IMR-90 (cell line): ENCODE results near the gene ATP1A1. TPM values are rescaled to one million over a fixed set of nuclear protein-coding genes. Genes with fewer than 3 reads are reported as not detected.

Experiments
- ATAC-seq: fragments of 200-7000 bp; cut with Tn5 transposase; 2 replicates; pipeline ENCODE4 v1.9.1; 2020; ENCODE audit warnings: low read depth, mild to moderate bottlenecking, moderate library complexity
- BruUV-seq: library from RNA; stranded (reverse); fragments of 400-500 nt; replicated peaks from 2 replicates; lab custom pipeline; 2021; lab: Mats Ljungman, UMichigan
- CTCF ChIA-PET: fragments of 300-600 bp; formaldehyde crosslinking; extraction: SDS; loops from one replicate; lab custom pipeline; 2021; ENCODE audit warnings: antibody characterized with exemption; lab: Yijun Ruan, JAX
- POLR2A ChIA-PET: fragments of 300-600 bp; sonication (Branson Sonifier 250); formaldehyde crosslinking; loops from one replicate; lab custom pipeline; 2022; ENCODE audit warnings: antibody characterized with exemption; ENCODE audit not compliant: unreplicated experiment; lab: Charles Lee
- DNase-seq: peaks from one replicate; pipeline ENCODE4 v3.0.0; 2013
- H2AFZ ChIP-seq: replicated peaks from 2 replicates; pipeline ENCODE3; 2013; ENCODE audit warnings: low read length, mild to moderate bottlenecking; ENCODE audit not compliant: poor library complexity
- H2AK5ac ChIP-seq: 2 replicates; pipeline ENCODE4 v1.6.1; 2013; ENCODE audit warnings: low read depth, low read length, inconsistent platforms
- H2AK9ac ChIP-seq: replicated peaks from 2 replicates; pipeline ENCODE3; 2013; ENCODE audit warnings: mild to moderate bottlenecking, low read depth, low read length, moderate library complexity; ENCODE audit not compliant: poor library complexity
- H2BK120ac ChIP-seq: 2 replicates; pipeline ENCODE4 v1.6.1; 2013; ENCODE audit warnings: low read depth, low read length, inconsistent platforms
- H2BK15ac ChIP-seq: 3 replicates; pipeline ENCODE4 v1.6.1; 2013; ENCODE audit warnings: low read depth, low read length, inconsistent platforms
- H2BK20ac ChIP-seq: 2 replicates; pipeline ENCODE4 v1.6.1; 2013; ENCODE audit warnings: low read depth, mild to moderate bottlenecking, inconsistent platforms, low read length, moderate library complexity
- H2BK5ac ChIP-seq: 2 replicates; pipeline ENCODE4 v1.6.1; 2013; ENCODE audit warnings: mild to moderate bottlenecking, low read depth, low read length, inconsistent platforms; ENCODE audit not compliant: poor library complexity, severe bottlenecking
- H3K14ac ChIP-seq: replicated peaks from 2 replicates; pipeline ENCODE4 v1.6.1; 2013; ENCODE audit warnings: low read depth, low read length, inconsistent platforms
- H3K18ac ChIP-seq: 2 replicates; pipeline ENCODE4 v1.6.1; 2013; ENCODE audit warnings: low read depth, low read length, control low read depth
- H3K23ac ChIP-seq: 2 replicates; pipeline ENCODE4 v1.6.1; 2013; ENCODE audit warnings: low read depth, low read length, inconsistent platforms
- H3K27ac ChIP-seq: 2 replicates; pipeline ENCODE4 v1.5.1; 2013; ENCODE audit warnings: mild to moderate bottlenecking, control low read depth, low read length; ENCODE audit not compliant: insufficient read depth
- H3K27me3 ChIP-seq: 2 replicates; pipeline ENCODE4 v1.6.1; 2013; ENCODE audit warnings: low read length; ENCODE audit not compliant: control insufficient read depth, insufficient read depth
- H3K36me3 ChIP-seq: 2 replicates; pipeline ENCODE4 v1.6.1; 2013; ENCODE audit warnings: low read length, mixed read lengths; ENCODE audit not compliant: control insufficient read depth, insufficient read depth
- H3K4ac ChIP-seq: 2 replicates; pipeline ENCODE4 v1.6.1; 2013; ENCODE audit warnings: low read depth, low read length, inconsistent platforms
- H3K4me1 ChIP-seq: 2 replicates; pipeline ENCODE4 v1.6.1; 2013; ENCODE audit warnings: low read length, mixed read lengths; ENCODE audit not compliant: control insufficient read depth, insufficient read depth
- H3K4me2 ChIP-seq: 2 replicates; pipeline ENCODE4 v1.6.1; 2013; ENCODE audit warnings: low read depth, mild to moderate bottlenecking, control low read depth, low read length, moderate library complexity
- H3K4me3 ChIP-seq: 2 replicates; pipeline ENCODE4 v1.5.1; 2013; ENCODE audit warnings: low read depth, mild to moderate bottlenecking, control low read depth, low read length, moderate library complexity; ENCODE audit not compliant: insufficient read depth
- H3K56ac ChIP-seq: 2 replicates; pipeline ENCODE4 v1.6.1; 2013; ENCODE audit warnings: low read length, inconsistent platforms; ENCODE audit not compliant: insufficient read depth; ENCODE audit errors: extremely low read depth
- H3K79me1 ChIP-seq, 2 experiments: 2 replicates each; pipeline ENCODE4 v1.6.1; 2013; ENCODE audit warnings: low read length in 2 of 2, inconsistent platforms in 1 of 2, low read depth in 1 of 2
- H3K9ac ChIP-seq: 2 replicates; pipeline ENCODE4 v1.6.1; 2013; ENCODE audit warnings: low read depth, low read length, control low read depth
- H3K9me1 ChIP-seq: 2 replicates; pipeline ENCODE4 v1.6.1; 2013; ENCODE audit warnings: low read length, inconsistent platforms; ENCODE audit not compliant: insufficient read depth
- H3K9me3 ChIP-seq: 2 replicates; pipeline ENCODE4 v1.6.1; 2013; ENCODE audit warnings: low read length; ENCODE audit not compliant: control insufficient read depth, insufficient read depth
- H4K20me1 ChIP-seq: 2 replicates; pipeline ENCODE4 v1.6.1; 2013; ENCODE audit warnings: low read length, inconsistent platforms; ENCODE audit not compliant: insufficient read depth
- H4K5ac ChIP-seq: 2 replicates; pipeline ENCODE4 v1.6.1; 2013; ENCODE audit warnings: mild to moderate bottlenecking, low read depth, low read length, control low read depth
- H4K8ac ChIP-seq, 2 experiments: 2 replicates each; pipeline ENCODE4 v1.6.1; 2013; ENCODE audit warnings: low read depth in 2 of 2, low read length in 2 of 2, control low read depth in 1 of 2, inconsistent platforms in 1 of 2
- H4K91ac ChIP-seq: 2 replicates; pipeline ENCODE4 v1.6.1; 2013; ENCODE audit warnings: low read depth, low read length, inconsistent platforms; ENCODE audit not compliant: insufficient read depth
- CHD1 ChIP-seq: IDR thresholded peaks from 2 replicates; pipeline ENCODE4 v1.6.1; 2012; ENCODE audit warnings: low read depth, low read length, improper control_type of control experiment
- MXI1 ChIP-seq: IDR thresholded peaks from 2 replicates; pipeline ENCODE4 v1.6.1; 2012; ENCODE audit warnings: low read depth, mild to moderate bottlenecking, low read length, moderate library complexity, borderline replicate concordance
- NFE2L2 ChIP-seq: fragments of 150-350 bp; IDR thresholded peaks from 2 replicates; pipeline ENCODE4 v1.6.1; 2016; ENCODE audit warnings: low read depth, mild to moderate bottlenecking, low read length
- RAD21 ChIP-seq: IDR thresholded peaks from 2 replicates; pipeline ENCODE4 v1.6.1; 2012; ENCODE audit warnings: low read length, improper control_type of control experiment
- WGBS, 2 experiments: methylation state at CpG; one replicate each; pipeline versions ENCODE4 v1.1.5 to v1.1.7; 2013; ENCODE audit warnings: missing lambda C conversion rate in 2 of 2; ENCODE audit not compliant: insufficient read length in 1 of 2; ENCODE audit errors: extremely low coverage in 2 of 2; 5-methylcytosine and 5-hydroxymethylcytosine counted together
- dilution Hi-C: fragments of 300-500 bp; cut with HindIII; formaldehyde crosslinking; loops from one replicate; pipeline ENCODE4 v1.14.3; 2018; ENCODE audit warnings: low sequenced_read_pairs; ENCODE audit not compliant: unreplicated experiment
- in situ Hi-C: fragments of 300-500 bp; cut with MboI; formaldehyde crosslinking; loops from 3 replicates; pipeline ENCODE4 v1.14.3; 2019; ENCODE audit warnings: low sequenced_read_pairs, inconsistent platforms, mixed read lengths
- intact Hi-C: fragments of 100-400 bp; cut with micrococcal nuclease; formaldehyde crosslinking; loops from 2 replicates; pipeline ENCODE4 v1.10.0; 2022
- polyA plus RNA-seq, 3 experiments: library from polyadenylated mRNA; depleted of rRNA; stranded (reverse); fragments of >200 nt; gene quantifications; 2 replicates each; pipeline ENCODE4 v1.2.3, GENCODE V29; 2012; ENCODE audit warnings: low replicate concordance in 1 of 3
- total RNA-seq: library from RNA; depleted of rRNA; stranded (reverse); fragments of >200 nt; gene quantifications from 2 replicates; pipeline ENCODE4 v1.2.3, GENCODE V29; 2012
- TF ChIP-seq, protein P1 (sequence below): conservative IDR thresholded peaks from 2 replicates; pipeline ENCODE4 v1.5.1; 2012; ENCODE audit warnings: mild to moderate bottlenecking, low read depth, low read length, improper control_type of control experiment

The ATP1A1 gene
- total and polyA plus RNA-seq, 2 of the 4 experiments (the other 2 are of a cell fraction) = 116 to 125 TPM

- ATAC-seq (no peak), DNase-seq (no peak)
- Histone ChIP-seq H3K9me3 (no peaks in the 10 kb centered on the region), H2BK20ac (no peak overlapping the region), H3K9ac (no peak overlapping the region), H3K4me2 (no peak overlapping the region), H3K18ac (no peak overlapping the region), H4K5ac (no peak overlapping the region), H3K23ac (no peak overlapping the region), H4K91ac (no peak overlapping the region), H2AK9ac (no peak overlapping the region), H3K14ac (no peak overlapping the region), H3K4me1 (no peaks in the 10 kb centered on the region), H3K27me3 (peaks cover 9% of the 10 kb centered on the region), H2AK5ac (no peak overlapping the region), H3K4ac (no peak overlapping the region), H4K8ac (no peak overlapping the region), H2AFZ (no peak overlapping the region), H3K27ac (no peak overlapping the region), H3K9me1 (no peaks in the 10 kb centered on the region), H3K79me1 (no peaks in the 10 kb centered on the region), H3K56ac (no peak overlapping the region), H3K36me3 (no peaks in the 10 kb centered on the region), H4K20me1 (no peaks in the 10 kb centered on the region), H3K4me3 (no peak overlapping the region), H2BK5ac (no peak overlapping the region), H2BK15ac (no peak overlapping the region), H2BK120ac (no peak overlapping the region)
- no TSS peak for BruUV-seq
- TF ChIP-seq RAD21 (no peak), NFE2L2 (no peak), CHD1 (no peak), MXI1 (no peak)
- TF ChIP-seq, protein P1, sequence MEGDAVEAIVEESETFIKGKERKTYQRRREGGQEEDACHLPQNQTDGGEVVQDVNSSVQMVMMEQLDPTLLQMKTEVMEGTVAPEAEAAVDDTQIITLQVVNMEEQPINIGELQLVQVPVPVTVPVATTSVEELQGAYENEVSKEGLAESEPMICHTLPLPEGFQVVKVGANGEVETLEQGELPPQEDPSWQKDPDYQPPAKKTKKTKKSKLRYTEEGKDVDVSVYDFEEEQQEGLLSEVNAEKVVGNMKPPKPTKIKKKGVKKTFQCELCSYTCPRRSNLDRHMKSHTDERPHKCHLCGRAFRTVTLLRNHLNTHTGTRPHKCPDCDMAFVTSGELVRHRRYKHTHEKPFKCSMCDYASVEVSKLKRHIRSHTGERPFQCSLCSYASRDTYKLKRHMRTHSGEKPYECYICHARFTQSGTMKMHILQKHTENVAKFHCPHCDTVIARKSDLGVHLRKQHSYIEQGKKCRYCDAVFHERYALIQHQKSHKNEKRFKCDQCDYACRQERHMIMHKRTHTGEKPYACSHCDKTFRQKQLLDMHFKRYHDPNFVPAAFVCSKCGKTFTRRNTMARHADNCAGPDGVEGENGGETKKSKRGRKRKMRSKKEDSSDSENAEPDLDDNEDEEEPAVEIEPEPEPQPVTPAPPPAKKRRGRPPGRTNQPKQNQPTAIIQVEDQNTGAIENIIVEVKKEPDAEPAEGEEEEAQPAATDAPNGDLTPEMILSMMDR = no peak
- CTCF ChIA-PET = no interaction called here
- intact Hi-C loops = no loop called here
- dilution Hi-C loops = no loop called here
- 83% methylated on average over 2 of the region's 11 CpGs; no CpG with 5 or more reads in 1 of the 2 experiments for WGBS, 2 experiments
- in situ Hi-C loops = no loop called here
- POLR2A ChIA-PET = no interaction called here
These were observed 37.0 kb upstream of the ATP1A1 start for GRCh38 chr1:116335850-116336624.
